ENCODE data around the gene CCM2L. TPM values are rescaled to one million over a fixed set of nuclear protein-coding genes. Genes with fewer than 3 reads are reported as not detected.

The CCM2L gene
- total and polyA plus RNA-seq, 2 donors (not counting 3 experiments of a cell fraction or from before 2014, with no cell fraction given): 10.8 to 13.4 TPM

DNA sequence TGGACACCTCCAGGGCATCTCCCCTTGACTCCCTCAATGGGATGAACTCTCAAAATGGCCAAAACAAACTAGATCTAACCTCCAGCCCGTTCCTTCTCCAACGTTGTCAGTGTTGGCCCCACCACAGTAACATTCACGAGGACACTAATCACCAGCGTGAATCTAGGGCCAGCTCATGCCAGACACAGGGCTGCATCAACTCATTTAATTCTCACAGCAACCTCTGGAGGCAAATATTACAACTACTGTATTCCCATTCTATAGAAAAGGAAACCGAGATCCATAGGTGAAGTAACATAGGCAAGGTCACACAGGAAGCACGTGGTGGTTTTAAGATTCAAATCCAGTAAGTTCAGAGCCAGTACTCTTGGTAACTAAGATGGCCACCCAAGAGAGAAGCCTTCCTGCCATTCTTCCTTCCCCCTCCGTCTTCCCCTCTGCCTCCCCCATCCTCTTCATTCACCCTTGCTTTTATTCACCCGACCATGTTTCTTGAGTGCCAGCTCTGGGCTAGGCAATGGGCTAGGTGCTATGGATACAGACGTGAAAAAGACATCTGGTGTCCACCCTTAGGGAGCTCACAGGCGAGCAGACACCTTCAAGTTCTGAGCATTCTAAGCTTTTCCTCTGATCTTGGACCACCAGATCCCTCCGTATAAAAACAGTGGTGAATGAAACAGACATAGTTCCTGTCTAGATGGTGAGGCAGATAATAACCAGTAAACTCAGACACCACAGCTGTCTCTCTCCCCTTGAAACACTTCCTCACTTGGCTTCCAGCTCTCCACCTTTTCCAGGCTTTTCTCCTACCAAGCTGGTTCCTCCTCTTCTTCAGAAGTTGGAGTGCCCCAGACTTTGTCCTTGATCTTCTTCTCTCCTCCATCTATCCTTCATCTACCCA, 9.6 kb downstream of the CCM2L start:
- intact Hi-C loops (cut with micrococcal nuclease) (no loop called here), dilution Hi-C loops (cut with MboI; ENCODE audit: extremely low pct_ligation_motif_present, low sequenced_read_pairs) (no loop called here)
- Histone ChIP-seq H3K9ac (replicated peaks; ENCODE audit: extremely low read depth, insufficient read depth, low read length) (no peak overlapping the region), H2AFZ (ENCODE audit: low read depth, low read length) (no peak overlapping the region), H4K20me1 (replicated peaks; ENCODE audit: control insufficient read depth, extremely low read depth, insufficient read depth, low read length) (no peaks in the 10 kb centered on the region), H3K4me2 (ENCODE audit: insufficient read depth, low read length) (peak overlapping the region; percentile 38), H3K27ac (ENCODE audit: insufficient read depth, low read depth, low read length) (no peak overlapping the region), H3K9me3 (replicated peaks; ENCODE audit: control insufficient read depth, insufficient read depth, low read length) (no peaks in the 10 kb centered on the region), H3K9me1 (replicated peaks; ENCODE audit: control insufficient read depth, extremely low read depth, insufficient read depth, low read length) (no peaks in the 10 kb centered on the region), H3K4me3 (replicated peaks in 1 of 3; ENCODE audit: insufficient read depth in 1 of 3, low read depth in 1 of 3, low read length in 3 of 3) (peak overlapping the region in 1 of 3 experiments; percentile 64), H3K79me2 (ENCODE audit: control insufficient read depth, insufficient read depth, low read length) (no peaks in the 10 kb centered on the region), H3K27me3 (ENCODE audit: control insufficient read depth in 2 of 2, insufficient read depth in 2 of 2, low read length in 2 of 2) (no peaks in the 10 kb centered on the region), H3K36me3 (ENCODE audit: control insufficient read depth in 2 of 2, extremely low read depth in 1 of 2, insufficient read depth in 2 of 2, low read length in 2 of 2) (no peaks in the 10 kb centered on the region), H3K4me1 (ENCODE audit: control insufficient read depth, extremely low read depth, insufficient read depth, low read length) (peaks cover 6% of the 10 kb centered on the region)
- POLR2A ChIA-PET: interaction anchor here (1.1 kb wide), 1 partner anchor 12 kb away, joined by 3 read pairs; no protein-coding TSS in a partner anchor
- CTCF ChIA-PET: interaction anchor here (0.6 to 4.6 kb wide), 11 partner anchors 10 to 173 kb away, joined by 3 to 36 read pairs (median 3); partner anchors contain the start of gene PDRG1
- DNase-seq (ENCODE audit: low read depth, low spot score) (no peak), FAIRE-seq (no peak)
- TF ChIP-seq POLR2AphosphoS5 (IDR thresholded peaks at IDR 0.05; ENCODE audit: insufficient read depth, low read depth, low read length): no peak
- TF ChIP-seq POLR2A (IDR thresholded peaks at IDR 0.05; ENCODE audit: low read depth, low read length): no peak
- TF ChIP-seq GATA2 (IDR thresholded peaks at IDR 0.05; ENCODE audit: insufficient read depth, insufficient read length, low read depth, low read length): no peak
- TF ChIP-seq, protein P1, sequence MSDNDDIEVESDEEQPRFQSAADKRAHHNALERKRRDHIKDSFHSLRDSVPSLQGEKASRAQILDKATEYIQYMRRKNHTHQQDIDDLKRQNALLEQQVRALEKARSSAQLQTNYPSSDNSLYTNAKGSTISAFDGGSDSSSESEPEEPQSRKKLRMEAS (IDR thresholded peaks at IDR 0.05; ENCODE audit: insufficient read depth, insufficient read length): no peak
- TF ChIP-seq, protein P2, sequence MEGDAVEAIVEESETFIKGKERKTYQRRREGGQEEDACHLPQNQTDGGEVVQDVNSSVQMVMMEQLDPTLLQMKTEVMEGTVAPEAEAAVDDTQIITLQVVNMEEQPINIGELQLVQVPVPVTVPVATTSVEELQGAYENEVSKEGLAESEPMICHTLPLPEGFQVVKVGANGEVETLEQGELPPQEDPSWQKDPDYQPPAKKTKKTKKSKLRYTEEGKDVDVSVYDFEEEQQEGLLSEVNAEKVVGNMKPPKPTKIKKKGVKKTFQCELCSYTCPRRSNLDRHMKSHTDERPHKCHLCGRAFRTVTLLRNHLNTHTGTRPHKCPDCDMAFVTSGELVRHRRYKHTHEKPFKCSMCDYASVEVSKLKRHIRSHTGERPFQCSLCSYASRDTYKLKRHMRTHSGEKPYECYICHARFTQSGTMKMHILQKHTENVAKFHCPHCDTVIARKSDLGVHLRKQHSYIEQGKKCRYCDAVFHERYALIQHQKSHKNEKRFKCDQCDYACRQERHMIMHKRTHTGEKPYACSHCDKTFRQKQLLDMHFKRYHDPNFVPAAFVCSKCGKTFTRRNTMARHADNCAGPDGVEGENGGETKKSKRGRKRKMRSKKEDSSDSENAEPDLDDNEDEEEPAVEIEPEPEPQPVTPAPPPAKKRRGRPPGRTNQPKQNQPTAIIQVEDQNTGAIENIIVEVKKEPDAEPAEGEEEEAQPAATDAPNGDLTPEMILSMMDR (IDR thresholded peaks at IDR 0.05; ENCODE audit: extremely low read depth in 1 of 2, insufficient read depth in 1 of 2, low read depth in 1 of 2, low read length in 2 of 2): no peak
- TF ChIP-seq JUN (IDR thresholded peaks at IDR 0.05; ENCODE audit: borderline replicate concordance, insufficient read depth, insufficient read length, low read depth): no peak
- no peak for TF ChIP-seq FOS (IDR thresholded peaks at IDR 0.05; ENCODE audit: borderline replicate concordance, insufficient read depth, low read length)
- no peak for TF ChIP-seq EZH2 (IDR thresholded peaks at IDR 0.05; ENCODE audit: borderline replicate concordance, low read depth, low read length, severe bottlenecking)
- BruUV-seq (replicated peaks): TSS peak; percentile 9

Data from endothelial cell of umbilical vein (primary cell).